SW 1271 (cell line): ENCODE measurements around the gene NEDD4L.

Experiments used
- DNase-seq, 2 experiments: peaks; one replicate each; lab custom pipeline; 2025; lab: John Stamatoyannopoulos, UW

Gene NEDD4L

DNA sequence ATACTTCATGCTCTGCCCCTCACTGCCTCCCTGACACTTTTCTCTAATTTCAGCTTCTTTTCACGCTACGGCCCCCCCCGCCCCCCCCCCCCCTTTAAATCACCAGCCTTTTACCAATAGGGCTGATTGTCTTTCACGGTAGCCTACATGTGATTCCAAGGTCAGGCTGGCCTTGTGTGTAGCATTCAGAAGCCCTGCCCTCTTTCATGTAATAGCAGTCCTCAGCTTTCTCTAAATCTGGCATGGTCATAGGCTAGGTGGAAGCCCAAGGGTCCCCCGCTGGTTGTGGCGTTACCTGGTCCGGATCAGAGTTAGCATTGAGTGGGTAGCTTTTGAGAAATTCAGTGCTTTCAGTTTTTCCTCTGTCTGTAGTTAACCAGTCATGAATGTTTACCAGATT, 303.1 kb downstream of the NEDD4L start:
- DNase-seq = no peak

DNA sequence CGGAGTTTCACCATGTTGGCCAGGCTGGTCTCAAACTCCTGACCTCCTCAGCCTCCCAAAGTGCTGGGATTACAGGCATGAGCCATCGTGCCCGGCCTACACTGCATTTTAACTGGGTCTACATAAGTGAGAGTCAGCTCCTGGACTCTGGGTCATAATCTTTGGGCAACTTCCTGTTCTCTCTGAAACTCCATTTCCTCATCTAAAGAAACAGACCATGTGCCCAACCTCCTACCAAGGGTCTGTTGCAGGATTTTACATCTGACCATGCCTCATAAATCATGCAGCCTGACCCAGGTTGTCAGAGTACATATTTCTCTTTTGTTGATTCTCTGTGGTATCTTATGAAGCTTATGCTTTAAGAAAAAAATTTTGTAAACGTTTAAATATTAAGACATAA, 304.5 kb downstream of the NEDD4L start:
- no peak for DNase-seq

DNA sequence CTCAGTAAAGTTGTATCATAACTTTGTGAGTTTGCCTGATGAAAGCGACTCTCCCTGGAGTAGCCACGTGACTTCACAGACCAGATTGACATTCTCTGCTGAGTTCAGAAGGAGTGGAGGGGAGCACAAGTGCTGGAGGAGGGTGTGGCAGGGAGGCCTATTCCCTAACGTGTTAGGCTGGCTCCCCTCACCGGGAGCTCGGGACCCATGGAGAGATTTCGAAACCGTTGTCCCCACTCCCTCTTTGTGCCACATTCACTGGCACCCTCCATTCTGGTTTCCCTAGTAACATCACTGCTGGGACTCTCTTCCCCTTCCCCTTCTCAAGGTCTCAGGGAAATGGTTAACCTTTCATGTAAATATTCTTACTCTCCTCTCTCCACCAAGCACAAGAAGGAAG, 304.9 kb downstream of the NEDD4L start:
- DNase-seq = no peak

DNA sequence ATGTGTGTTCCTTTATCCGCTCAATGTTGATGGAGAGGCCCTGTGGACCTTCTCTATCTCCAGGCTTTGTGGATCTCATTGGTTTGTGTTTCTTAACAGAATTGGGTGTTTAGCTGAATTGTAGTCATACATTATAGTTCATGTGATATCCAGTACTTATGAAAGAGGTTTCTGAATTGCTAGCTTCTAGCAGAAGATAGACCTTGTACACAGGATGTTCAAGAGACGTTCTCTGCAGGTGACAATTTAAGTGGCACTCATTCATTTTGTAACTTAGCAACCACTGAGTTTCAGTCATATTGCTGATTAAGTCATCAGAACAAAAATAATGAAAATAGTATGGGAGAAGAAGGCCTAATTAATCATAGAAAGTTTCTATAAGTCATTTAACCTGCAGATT, 305.6 kb downstream of the NEDD4L start:
- no peak for DNase-seq

DNA sequence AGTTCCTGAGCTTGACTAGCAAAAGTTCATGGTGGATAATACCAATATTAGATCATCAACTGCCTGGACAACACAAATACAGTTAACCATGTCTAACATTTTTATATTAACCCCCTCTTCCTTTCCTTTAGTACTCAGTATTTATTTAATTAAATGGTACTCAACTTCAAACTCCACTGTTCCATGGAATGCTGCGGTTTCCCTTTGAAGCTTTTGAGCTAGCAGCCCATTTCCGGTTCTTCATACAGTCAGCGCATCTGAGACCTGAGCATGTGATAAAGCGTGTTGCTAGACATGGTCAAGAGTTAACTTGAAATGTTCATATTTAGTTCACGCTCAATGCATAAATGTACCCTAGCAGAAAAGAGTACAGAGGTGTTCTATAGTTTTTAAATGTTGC, 306.5 kb downstream of the NEDD4L start:
- DNase-seq = no peak

DNA sequence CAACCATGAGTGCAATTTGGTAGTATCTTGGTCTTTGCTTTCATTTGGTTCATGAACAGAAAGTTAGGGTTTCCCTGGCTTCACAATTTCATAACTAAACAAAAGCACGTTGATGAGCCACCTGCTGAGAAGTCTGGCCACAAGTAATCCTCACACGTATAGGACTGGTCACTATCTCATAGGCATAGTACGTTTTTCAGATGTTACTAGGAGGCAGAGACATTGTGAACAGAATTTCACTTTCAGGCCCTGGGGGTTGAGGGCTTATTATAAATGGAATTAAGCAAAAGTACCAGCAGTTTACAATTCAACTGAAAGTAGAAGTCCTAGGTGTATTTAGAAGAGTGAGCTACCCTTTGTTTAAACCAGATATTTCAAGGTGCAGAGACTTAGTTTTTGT, 307.8 kb downstream of the NEDD4L start:
- no peak for DNase-seq

DNA sequence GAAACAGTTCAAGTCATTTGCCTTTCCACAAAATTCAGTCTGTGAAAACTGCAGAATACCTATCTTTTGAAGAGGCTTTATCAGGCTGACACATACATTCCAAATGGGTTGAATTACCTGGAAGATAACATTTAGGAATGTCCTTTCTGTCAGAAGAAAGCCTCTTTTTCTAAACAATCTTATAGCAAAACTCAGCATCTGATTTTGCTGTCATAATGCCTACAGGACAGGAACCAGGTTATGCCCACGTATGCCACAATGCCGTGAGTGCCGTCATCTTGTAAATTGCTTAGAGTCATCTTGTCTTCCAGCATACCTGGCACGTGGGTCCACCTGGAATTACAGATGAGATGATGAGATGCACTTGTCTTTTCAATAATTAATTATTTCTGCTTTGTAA, 309.6 kb downstream of the NEDD4L start:
- DNase-seq = no peak

DNA sequence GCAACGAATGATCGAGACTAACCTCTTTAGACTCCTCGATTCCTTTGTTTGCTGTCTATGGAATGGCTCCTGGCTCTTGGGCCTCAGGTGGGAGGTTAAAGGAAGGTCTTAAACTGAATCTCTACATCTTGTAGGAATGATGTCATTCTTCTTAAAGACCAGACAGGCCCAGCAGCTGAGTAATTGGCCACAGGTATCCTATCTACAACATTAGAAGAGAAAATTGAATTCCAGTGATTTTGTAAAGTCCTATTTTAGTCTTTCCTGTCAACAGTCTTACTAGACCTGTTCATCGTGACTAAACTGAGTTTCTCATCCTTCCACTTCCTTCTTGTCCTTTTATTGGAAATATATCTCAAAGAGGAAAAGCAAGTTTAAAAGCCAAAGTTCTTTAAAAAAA, 310.0 kb downstream of the NEDD4L start:
- no peak for DNase-seq

DNA sequence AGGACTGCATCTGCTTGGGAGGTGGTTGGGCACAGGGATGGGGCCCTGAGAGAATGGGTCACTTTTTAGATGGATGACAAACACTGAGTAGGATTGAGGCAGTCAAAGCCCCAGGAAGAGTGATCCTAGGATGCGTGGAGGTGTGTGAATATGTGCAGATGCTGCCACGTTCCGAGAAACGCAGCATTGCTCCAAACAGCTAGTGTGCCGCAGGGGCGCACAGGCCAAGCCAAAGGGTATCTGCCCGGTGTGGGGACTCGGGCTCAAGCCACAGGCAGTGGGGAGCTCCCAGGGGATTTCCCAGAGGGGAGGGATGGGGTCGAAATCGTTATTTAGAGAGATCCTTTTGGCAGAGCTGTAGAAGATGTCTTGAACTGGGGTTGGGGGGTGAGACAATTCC, 310.8 kb downstream of the NEDD4L start:
- no peak for DNase-seq

DNA sequence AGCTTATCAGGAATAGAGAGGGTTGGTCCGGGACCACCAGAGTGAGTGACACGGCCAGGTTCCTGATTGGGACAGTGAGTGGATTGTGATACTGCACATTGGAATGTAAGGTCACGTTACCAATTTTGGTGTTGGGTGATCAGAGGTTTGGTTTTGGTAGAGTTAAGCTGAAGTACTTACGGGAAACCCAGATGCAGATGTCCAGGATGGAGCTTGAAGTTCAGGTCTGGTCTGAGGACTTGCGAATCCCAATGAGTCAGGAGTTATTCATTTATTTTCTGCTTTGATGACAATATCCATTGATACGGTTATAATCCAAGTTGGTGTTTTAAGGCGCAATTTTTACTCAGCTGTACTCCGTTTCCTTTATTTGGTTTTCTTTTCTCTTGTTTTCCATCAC, 311.2 kb downstream of the NEDD4L start:
- DNase-seq = no peak

DNA sequence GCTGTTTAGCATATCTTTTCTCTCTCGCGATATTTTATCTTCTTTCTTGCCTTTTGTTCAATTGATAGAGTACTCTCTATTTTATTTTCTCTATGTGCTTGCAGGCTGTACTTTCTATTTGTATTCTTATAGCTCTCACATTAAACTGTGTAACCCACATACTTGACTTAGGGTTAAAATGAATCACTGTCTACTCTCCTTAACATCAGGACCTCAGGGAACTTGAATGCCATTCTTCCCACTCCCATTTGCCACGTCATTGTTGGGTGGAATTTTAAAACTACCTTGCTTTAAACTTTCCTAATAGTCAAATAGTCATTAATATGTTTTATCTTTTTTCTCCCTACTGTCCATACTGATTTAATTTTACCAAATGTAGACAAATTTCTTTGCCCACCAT, 315.2 kb downstream of the NEDD4L start:
- DNase-seq = no peak

DNA sequence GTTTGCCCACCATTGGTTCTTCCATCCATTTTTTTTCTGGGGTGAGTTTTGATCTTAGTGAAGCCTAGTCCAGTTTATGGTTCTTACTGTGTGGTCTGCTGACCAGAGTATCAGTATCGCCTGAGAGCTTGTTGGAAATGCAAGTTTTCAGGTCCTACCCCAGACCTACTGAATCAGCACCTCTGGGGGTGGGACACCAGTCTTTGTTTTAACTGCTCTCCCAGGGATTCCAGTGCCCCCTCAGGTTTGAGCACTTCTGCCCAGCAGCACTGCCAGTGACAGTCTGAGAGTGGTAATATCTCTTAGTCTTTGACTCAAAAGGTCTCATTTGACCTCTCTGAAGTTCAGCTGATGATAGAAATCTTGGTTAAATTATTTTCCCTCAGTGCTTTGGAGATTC, 315.6 kb downstream of the NEDD4L start:
- DNase-seq = no peak

DNA sequence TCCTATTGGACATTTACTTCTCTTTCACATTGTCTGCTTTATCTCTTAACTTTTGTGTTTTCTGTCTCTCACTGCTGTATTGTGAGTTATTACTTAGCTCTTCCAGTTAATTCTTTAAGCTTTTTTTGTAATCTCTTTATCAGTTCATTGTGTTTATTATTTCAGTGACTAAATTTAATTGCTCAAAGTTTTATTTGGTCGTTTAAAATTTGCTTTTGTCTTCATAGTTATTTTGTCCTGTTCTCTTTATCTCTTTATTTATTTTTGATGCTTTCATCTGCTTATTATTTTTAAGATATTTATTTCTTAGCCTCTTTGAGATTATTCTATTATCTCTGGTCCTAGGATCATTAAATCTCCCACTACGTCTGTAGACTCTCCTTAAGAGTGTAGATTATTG, 316.3 kb downstream of the NEDD4L start:
- no peak for DNase-seq

DNA sequence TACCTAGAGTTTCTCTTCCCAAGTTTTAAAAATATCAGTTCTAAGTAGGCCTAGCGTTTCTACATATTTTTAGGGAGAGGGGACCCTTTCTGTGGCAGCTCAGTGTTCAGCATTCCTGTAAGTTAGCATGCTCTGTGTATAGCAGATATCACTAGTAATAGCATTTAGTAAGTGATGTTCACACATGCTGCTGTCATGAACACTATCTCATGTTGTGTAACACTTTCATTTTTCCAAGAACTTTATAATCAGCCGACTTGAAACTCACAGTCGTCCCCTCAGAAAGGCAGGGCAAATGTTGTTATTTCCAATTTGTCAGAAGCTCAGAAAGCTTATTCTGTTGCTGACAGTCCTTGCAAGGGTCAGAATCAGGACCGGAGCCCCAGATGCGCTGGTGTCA, 317.2 kb downstream of the NEDD4L start:
- DNase-seq = no peak

DNA sequence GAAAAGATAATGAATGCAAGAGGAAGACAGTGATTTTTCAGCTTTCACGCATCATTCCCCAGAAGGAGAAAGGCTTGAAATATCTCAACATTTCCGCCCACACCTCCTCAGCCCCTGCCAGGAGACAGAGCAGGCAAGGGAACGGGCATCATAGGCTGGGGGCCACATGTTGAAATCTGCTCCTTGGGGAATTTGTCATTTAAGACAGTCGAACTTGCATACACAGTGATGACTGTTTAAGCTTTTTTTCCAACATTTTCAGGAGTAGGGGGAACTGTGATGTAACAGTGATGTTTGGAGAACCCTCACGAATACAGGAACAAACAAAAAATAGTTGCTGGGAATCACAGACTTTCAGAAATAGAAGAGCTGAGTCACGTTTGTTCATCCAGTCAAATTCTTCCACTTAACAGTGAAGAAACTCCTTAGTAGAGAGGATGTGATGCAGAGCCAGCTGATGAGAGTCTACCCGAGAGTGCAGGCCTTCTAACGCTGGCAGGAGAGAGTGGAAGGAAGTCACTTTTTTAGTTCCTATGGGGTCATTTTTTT, 318.1 kb downstream of the NEDD4L start:
- DNase-seq = peak in 1 of 2 experiments; percentile 32

DNA sequence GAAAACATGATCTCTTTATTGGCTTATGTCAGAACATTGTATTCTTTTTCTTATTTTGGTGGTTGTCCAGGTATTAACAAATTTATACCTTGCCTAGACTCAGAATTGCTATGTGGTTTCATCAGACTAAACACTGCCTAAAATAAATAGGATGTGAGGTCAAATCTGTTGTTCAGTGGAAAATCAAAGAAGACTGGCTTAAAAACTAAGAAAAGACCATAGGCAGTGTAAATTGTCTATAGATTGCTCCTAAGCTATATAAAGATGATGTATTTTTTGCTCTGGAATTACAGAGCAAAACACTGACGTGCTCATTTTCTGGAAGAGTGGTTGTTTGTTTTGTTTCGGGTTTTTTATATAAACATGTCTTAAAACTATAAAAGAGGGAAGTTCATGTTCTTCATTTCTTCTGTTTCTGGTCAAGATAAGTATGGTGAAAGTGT, 318.8 kb downstream of the NEDD4L start:
- DNase-seq = no peak

DNA sequence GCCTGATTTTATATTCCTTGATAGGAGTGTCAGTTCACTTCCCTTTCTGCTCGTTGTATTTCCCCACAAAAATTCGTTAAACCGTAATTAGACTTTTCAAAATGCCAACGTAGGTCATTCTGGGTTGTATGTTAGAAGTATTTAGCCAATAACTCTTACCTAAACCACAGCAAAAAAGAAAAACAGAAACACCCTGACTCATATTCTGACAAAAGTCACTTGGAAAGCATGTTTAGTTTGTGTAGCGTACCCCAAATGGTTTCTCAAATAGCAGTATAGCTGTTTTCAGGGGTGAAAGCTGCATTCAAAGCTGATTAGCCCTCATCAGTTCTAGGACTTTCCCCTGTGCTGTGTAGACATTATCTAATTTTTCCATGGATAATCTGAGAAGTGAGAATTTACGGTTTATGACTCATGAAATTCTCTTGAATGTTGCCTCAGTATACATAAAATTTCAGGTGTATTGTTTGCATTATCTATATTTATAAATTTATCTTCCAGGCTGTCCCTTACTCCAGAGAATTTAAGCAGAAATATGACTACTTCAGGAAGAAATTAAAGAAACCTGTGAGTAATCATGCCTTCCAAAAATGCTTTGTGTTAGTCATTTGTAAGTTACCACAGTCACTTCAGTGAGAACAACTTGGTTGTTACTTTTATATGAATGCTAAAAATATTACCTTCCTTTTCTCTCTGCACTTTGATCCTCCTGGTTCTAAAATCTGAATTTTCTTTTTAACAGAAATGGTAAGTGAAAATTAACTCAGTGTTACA, 319.9 kb downstream of the NEDD4L start:
- no peak for DNase-seq

DNA sequence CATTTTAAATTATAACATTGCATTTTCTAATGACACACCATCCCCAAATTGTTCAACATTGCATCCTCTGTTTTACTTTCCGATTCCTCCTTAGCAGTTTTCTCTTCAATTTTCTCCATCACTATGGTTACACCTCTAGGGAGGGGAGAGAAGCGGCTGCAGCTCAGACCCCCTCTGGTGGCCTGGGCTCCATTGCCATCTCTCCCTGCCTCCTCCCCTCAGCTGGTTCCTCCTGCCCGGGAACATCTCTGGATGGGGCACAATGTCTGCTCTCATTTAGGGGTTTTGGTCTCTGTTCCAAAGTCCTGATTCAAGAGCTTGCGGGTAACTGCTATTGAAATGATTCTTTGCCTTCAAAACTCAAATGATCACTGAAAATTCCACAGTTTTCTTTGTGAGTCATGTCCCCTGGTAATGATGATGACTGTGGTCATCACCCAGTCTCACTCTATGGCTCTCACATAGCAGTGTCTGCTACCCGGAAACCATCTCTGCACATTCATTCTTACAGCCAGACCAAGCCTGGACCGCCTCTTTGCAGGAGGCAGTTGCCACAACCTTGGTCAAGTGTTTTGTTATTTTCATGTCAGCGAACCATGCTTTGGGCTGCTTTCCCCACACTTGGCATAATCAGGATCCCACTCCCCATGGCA, 321.0 kb downstream of the NEDD4L start:
- DNase-seq = no peak

DNA sequence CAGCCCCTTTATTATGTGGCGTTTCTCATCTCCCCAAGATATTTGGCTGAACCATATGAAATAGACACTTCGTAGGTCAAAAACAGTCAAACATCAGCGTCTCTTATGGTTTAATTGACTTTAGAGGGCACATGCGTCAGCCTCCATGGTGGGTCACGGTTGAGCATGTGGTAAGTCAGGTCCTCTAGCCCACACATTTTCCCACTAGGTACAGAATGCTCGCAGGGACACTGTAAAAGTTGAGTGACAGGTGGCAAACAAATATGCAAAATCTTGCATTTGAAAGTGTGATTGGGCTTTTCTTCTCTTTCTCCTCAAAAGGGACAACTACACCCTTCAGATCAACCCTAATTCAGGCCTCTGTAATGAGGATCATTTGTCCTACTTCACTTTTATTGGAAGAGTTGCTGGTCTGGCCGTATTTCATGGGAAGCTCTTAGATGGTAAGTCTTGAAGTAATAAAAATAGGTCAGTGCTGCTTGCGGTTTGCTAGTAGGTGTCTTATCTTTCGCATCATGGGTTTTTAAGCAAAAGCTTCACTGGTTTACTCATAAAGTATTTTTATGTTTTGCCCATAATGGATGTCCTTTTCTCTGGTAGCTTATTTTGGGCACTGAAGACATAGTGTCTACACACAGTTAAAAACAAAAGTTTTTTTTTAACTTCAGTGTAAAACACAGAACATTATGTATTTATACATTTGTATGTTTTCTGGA, 323.6 kb downstream of the NEDD4L start:
- DNase-seq = no peak

DNA sequence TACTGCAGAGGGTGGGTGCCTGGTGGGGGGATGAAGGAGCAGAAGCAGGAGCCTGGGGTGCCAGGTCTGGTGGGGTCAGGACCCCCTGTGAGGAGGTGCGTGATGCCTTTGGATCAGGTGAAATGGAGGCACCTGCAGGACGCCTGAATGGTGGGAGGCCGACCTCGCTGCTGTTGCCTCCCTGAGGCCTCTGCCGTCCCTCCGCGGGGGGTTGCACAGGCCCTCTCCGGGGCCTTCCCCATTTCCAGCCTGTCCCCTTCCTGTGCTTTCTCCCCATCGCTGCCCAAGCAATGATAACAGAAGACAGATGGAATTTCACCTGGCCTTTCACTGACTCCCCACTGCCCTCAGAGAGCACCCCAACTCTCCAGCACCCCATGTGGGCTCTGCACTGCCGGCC, 325.6 kb downstream of the NEDD4L start:
- no peak for DNase-seq

DNA sequence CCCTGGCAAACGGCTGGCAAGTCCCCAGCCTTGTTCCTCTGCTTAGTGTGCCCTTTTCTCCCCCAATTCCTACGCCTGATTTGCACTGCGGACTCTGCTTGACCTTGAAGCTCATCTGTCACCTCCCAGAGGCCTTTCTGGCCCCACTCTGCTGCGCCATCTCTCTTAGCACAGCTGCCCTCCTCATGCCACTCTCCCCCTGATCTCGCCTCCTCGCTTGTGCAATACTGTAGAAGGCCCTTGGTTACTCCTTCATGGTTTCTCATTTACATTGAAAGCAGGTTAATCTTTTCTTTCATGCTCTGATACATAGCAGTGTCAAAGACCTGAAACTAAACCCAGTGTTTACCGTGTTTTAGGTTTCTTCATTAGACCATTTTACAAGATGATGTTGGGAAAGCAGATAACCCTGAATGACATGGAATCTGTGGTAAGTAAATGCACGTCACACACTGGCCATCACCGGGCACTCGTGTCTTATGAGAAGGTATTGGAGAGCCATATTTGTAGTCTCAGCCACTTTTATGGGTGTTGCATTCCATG, 326.1 kb downstream of the NEDD4L start:
- DNase-seq = no peak

DNA sequence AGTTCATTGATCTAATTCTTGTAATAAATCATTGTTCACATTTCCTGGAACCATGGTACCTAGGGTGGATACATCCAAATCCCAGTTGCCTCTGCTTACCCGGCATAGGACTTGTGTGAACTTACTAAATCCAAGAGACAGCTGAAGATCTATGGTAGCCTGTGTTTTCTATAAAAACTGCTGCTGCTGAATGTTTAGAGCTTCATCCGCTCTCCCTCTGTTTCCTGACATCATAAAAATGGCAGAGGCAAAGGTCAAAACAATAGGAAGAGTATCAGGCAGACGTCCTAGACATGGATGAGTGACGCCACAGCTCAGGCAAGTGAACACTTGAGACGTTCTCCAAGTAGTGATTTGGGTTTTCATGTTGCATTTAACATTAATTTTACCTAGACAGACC, 326.6 kb downstream of the NEDD4L start:
- no peak for DNase-seq

DNA sequence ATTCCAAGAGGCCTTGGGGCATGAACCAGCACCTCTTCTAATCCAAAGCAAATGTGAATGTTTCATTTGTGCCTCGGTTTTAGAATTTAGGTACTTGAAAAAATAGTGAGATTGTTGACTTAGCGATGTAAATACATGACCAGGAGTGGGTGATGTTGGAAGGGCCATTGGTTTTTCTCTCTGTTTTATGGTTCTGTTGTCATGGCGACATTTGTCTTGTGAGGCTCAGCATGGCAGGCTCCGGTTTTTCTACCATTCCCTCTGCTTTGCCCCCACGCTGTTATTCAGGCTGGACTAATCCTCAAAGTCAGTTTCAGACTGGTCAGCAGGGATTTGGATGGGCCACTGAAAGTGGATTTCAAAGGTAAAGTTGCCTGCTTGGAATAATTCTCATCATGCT, 329.5 kb downstream of the NEDD4L start:
- no peak for DNase-seq
